ENCODE results near the gene MFNG. TPM values are rescaled to one million over a fixed set of nuclear protein-coding genes. Genes with fewer than 3 reads are reported as not detected.
A peak's percentile ranks its signal among the peaks of the same experiment; 100 is the strongest.

The MFNG gene
- total RNA-seq, 1 experiment from 2014 or later: 4.5 TPM

DNA sequence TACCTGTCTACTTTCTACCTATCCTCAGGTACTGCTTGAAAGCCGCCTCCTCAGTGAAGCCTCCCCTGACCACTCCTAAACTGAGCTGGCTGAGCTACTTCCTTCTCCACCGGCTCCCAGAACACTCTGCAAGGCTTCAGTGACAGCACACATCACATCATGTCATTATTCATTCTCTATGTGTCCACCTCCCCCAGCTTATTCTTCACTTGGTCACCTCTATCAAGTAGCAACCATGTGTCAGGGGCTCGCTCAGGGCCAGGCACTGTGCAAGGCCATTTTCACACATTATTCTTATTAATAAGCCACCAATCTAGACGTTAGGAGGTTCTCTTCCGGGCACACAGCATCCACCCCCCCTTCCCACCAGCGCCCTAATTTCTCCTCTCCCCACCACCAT lies 55.2 kb downstream of the MFNG start (continued):
- TF ChIP-seq ZBTB33 (IDR thresholded peaks at IDR 0.05; ENCODE audit: extremely low read depth, insufficient replicate concordance, low read length) (no peak), SIN3A (IDR thresholded peaks at IDR 0.05; ENCODE audit: low read depth) (no peak)
- TF ChIP-seq, protein P1, sequence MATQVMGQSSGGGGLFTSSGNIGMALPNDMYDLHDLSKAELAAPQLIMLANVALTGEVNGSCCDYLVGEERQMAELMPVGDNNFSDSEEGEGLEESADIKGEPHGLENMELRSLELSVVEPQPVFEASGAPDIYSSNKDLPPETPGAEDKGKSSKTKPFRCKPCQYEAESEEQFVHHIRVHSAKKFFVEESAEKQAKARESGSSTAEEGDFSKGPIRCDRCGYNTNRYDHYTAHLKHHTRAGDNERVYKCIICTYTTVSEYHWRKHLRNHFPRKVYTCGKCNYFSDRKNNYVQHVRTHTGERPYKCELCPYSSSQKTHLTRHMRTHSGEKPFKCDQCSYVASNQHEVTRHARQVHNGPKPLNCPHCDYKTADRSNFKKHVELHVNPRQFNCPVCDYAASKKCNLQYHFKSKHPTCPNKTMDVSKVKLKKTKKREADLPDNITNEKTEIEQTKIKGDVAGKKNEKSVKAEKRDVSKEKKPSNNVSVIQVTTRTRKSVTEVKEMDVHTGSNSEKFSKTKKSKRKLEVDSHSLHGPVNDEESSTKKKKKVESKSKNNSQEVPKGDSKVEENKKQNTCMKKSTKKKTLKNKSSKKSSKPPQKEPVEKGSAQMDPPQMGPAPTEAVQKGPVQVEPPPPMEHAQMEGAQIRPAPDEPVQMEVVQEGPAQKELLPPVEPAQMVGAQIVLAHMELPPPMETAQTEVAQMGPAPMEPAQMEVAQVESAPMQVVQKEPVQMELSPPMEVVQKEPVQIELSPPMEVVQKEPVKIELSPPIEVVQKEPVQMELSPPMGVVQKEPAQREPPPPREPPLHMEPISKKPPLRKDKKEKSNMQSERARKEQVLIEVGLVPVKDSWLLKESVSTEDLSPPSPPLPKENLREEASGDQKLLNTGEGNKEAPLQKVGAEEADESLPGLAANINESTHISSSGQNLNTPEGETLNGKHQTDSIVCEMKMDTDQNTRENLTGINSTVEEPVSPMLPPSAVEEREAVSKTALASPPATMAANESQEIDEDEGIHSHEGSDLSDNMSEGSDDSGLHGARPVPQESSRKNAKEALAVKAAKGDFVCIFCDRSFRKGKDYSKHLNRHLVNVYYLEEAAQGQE (IDR thresholded peaks at IDR 0.05; ENCODE audit: low read depth): no peak

GRCh38 chr22:37428649-37429586 lies 57.3 kb downstream of the MFNG start:
- Histone ChIP-seq H3K9ac (ENCODE audit: low read length) (peak overlapping the region; percentile 85), H3K36me3 (ENCODE audit: control insufficient read depth in 1 of 2, insufficient read depth in 2 of 2, low read length in 2 of 2) (no peaks in the 10 kb centered on the region), H3K79me2 (ENCODE audit: insufficient read depth, low read length) (peaks cover 42% of the 10 kb centered on the region), H3K4me2 (ENCODE audit: low read length) (peak overlapping the region; percentile 93), H3K9me3 (ENCODE audit: control insufficient read depth in 1 of 2, insufficient read depth in 1 of 2, low read depth in 1 of 2, low read length in 2 of 2) (peaks cover 0 to 12% of the 10 kb centered on the region in 2 experiments; a peak in 1 of 4 replicates), H3K4me3 (replicated peaks in 1 of 2; ENCODE audit: low read depth in 1 of 2, low read length in 2 of 2) (peak overlapping the region; percentile 70 to 87; a peak in 3 of 4 replicates), H3K4me1 (ENCODE audit: control insufficient read depth in 1 of 2, insufficient read depth in 2 of 2, low read length in 2 of 2) (peaks cover 54 to 91% of the 10 kb centered on the region in 2 experiments), H4K20me1 (ENCODE audit: insufficient read depth) (no peaks in the 10 kb centered on the region), H3K9me2 (ENCODE audit: insufficient read depth) (no peaks in the 10 kb centered on the region), H2AFZ (ENCODE audit: low read depth, low read length, poor library complexity, severe bottlenecking) (no peak overlapping the region), H3K27me3 (ENCODE audit: insufficient read depth, low read length) (no peaks in the 10 kb centered on the region), H3K27ac (ENCODE audit: low read depth, low read length) (peak overlapping the region; percentile 95)
- ATAC-seq (peak; percentile 31), DNase-seq (ENCODE audit: low read depth, low spot score) (peak; percentile 37)
- intact Hi-C loops (cut with micrococcal nuclease): loop anchor here (1.0 kb wide), 1 partner anchor 112 kb away; no protein-coding TSS in a partner anchor
- no TSS peak for BruUV-seq (replicated peaks)
- CTCF ChIA-PET: interaction anchor here (1.0 to 5.7 kb wide), 7 partner anchors 10 to 163 kb away, joined by 3 to 47 read pairs (median 7); no protein-coding TSS in a partner anchor
- RAD21 ChIA-PET (ENCODE audit: low non-redundant PET in 1 of 2, low total read pairs in 2 of 2, uncharacterized antibody in 2 of 2, unreplicated experiment in 2 of 2): interaction anchor here (0.8 to 2.1 kb wide), 4 partner anchors 26 to 112 kb away, joined by 3 to 6 read pairs (median 4); no protein-coding TSS in a partner anchor
- TF ChIP-seq EZH2 (IDR thresholded peaks at IDR 0.05) (no peak), POLR2AphosphoS5 (IDR thresholded peaks at IDR 0.05; ENCODE audit: low read depth, low read length) (0 out of 2 replicates have a peak, but pooled peaks have one; percentile 10)
- TF ChIP-seq, protein P2, sequence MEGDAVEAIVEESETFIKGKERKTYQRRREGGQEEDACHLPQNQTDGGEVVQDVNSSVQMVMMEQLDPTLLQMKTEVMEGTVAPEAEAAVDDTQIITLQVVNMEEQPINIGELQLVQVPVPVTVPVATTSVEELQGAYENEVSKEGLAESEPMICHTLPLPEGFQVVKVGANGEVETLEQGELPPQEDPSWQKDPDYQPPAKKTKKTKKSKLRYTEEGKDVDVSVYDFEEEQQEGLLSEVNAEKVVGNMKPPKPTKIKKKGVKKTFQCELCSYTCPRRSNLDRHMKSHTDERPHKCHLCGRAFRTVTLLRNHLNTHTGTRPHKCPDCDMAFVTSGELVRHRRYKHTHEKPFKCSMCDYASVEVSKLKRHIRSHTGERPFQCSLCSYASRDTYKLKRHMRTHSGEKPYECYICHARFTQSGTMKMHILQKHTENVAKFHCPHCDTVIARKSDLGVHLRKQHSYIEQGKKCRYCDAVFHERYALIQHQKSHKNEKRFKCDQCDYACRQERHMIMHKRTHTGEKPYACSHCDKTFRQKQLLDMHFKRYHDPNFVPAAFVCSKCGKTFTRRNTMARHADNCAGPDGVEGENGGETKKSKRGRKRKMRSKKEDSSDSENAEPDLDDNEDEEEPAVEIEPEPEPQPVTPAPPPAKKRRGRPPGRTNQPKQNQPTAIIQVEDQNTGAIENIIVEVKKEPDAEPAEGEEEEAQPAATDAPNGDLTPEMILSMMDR (IDR thresholded peaks at IDR 0.05 in 2 of 3, conservative IDR thresholded peaks at IDR 0.05 in 1 of 3; ENCODE audit: borderline replicate concordance in 1 of 3, insufficient read depth in 1 of 3, low read depth in 2 of 3, low read length in 2 of 3): peak in 2 of 3 experiments; percentile 82 to 88; a peak in 4 of 6 replicates
- TF ChIP-seq, protein P1 (IDR thresholded peaks at IDR 0.05; ENCODE audit: low read depth): no peak
- POLR2A ChIA-PET: no interaction called here

Measured in HCT116 (cell line).